C4-2B (cell line): ENCODE data around the gene SOCS4.
A peak's percentile ranks its signal among the peaks of the same experiment; 100 is the strongest.
"Not testable (repeated sequence)": the region's sequence is repeated elsewhere in the genome, so short reads cannot be mapped to it uniquely, and the experiment has no call there.

Source experiments
- H3K27ac ChIP-seq: fragments of 450-650 bp; 2 replicates; pipeline ENCODE4 v1.5.1; 2017
- CTCF ChIP-seq: fragments of 450-650 bp; conservative IDR thresholded peaks from 2 replicates; pipeline ENCODE4 v1.5.1; 2017; ENCODE audit warnings: mild to moderate bottlenecking
- ZFX ChIP-seq: fragments of 450-650 bp; IDR thresholded peaks from 2 replicates; pipeline ENCODE4 v1.6.1; 2017

The SOCS4 gene

DNA sequence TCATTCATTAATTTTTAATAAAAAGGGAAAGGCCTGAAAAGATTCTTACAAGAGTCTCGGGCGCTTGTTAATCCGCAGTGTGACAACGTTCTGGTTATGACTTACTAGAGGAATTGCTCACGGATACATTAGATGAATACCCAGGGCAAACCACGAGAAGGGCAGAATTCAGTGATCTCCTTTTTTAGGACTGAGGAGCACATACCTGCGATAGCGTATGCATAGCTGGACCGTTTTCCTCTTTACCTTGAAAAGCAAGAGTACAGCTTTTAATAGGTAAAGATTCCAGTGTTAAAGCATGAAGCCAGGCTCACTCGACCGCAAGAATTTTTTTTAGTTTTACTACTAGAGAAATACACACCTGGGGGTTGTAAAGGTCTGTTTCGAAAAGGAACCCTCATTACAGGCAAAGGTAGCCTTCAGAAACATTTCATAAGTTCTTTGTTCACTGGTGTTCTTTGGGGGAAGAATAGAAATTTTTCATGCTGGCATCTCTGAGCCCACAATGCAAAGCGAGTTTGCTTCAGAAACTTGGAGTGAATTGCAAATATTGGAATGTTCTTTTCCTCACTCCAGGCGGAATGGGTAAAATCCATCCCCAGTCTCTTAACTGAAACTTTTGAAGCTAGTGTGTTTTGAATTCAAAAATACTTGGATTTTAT, 25.4 kb downstream of the SOCS4 start:
- no peak for TF ChIP-seq CTCF
- no peak for TF ChIP-seq ZFX
- peak overlapping the region; percentile 99 for H3K27ac ChIP-seq

GRCh38 chr14:55053018-55053417, 26.0 kb downstream of the SOCS4 start:
- TF ChIP-seq ZFX (no peak), CTCF (no peak)
- H3K27ac ChIP-seq: no peak overlapping the region

GRCh38 chr14:55053500-55053899, 26.5 kb downstream of the SOCS4 start:
- no peak overlapping the region for H3K27ac ChIP-seq
- TF ChIP-seq CTCF: no peak

GRCh38 chr14:55054098-55054497, 27.1 kb downstream of the SOCS4 start:
- H3K27ac ChIP-seq: no peak overlapping the region
- TF ChIP-seq ZFX: no peak
- no peak for TF ChIP-seq CTCF

DNA sequence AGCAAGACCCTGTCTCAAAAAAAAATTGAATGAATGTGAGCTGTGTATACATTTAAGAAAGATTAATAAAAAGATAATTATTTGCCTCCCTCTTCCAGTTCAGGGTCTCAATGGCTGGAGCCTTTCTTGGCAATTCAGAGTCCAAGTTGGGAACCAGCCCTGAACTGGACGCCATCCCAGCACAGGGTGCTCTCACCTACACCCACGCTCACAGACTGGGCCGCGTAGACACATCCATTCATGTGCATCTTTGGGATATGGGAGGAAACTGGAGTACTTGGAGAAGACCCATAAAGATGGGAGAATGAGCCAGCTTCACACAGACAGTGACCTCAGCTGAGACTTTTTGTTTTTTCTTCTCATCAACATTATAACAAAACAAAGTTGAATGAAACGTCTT, 30.9 kb downstream of the SOCS4 start:
- TF ChIP-seq CTCF: no peak
- no peak for TF ChIP-seq ZFX
- H3K27ac ChIP-seq: no peak overlapping the region

DNA sequence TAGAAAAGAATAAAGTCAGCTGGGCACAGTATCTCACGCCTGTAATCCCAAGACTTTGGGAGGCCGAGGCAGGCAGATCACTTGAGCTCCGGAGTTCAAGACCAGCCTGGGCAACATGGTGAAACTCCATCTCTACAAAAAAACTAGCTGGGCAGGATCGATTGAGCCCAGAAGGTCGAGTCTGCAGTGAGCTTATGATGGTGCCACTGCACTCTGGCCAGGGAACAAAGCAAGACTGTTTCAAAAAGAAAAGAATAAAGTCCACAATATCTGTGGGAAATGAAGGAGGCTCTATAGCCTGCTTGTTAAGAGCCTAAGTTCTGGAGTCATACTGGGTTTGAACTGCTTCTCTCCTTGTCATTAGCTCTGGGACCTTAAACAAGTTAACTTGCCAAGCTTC, 32.3 kb downstream of the SOCS4 start:
- TF ChIP-seq ZFX (no peak), CTCF (no peak)
- H3K27ac ChIP-seq: no peak overlapping the region

DNA sequence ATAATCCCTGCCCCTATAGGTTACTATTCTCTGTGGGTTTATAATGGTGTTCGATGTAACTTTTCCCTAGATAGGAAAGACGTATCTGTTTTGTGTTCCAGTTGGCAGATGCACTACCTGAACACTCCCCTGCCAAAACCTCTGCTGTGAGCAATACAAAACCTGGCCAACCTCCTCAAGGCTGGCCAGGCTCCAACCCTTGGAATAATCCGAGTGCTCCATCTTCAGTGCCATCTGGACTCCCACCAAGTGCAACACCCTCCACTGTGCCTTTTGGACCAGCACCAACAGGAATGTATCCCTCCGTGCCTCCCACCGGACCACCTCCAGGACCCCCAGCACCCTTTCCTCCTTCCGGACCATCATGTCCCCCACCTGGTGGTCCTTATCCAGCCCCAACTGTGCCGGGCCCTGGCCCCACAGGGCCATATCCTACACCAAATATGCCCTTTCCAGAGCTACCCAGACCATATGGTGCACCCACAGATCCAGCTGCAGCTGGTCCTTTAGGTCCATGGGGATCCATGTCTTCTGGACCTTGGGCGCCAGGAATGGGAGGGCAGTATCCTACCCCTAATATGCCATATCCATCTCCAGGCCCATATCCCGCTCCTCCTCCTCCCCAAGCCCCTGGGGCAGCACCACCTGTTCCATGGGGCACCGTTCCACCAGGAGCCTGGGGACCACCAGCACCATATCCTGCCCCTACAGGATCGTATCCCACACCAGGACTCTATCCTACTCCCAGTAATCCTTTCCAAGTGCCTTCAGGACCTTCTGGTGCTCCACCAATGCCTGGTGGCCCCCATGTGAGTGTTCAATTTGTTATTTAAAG, 35.7 kb downstream of the SOCS4 start:
- peak overlapping the region; percentile 23; the same call in 1 of the 2 replicates for H3K27ac ChIP-seq

GRCh38 chr14:55064896-55065295, 37.9 kb downstream of the SOCS4 start:
- H3K27ac ChIP-seq: not testable (repeated sequence)

More for the DNA sequence above, 35.7 kb downstream of the SOCS4 start:
- no peak for TF ChIP-seq CTCF
- no peak for TF ChIP-seq ZFX
